AG09309 (cell line): ENCODE results near the gene MAGEA2B.
"Not testable (repeated sequence)": the region's sequence is repeated elsewhere in the genome, so short reads cannot be mapped to it uniquely, and the experiment has no call there.

Experiments used
- DNase-seq: peaks from one replicate; pipeline ENCODE4 v3.0.0-alpha.2; 2010; ENCODE audit warnings: low read depth
- H3K4me3 ChIP-seq: 2 replicates; pipeline ENCODE4 v1.5.1; 2011; ENCODE audit warnings: mild to moderate bottlenecking, low read depth, low read length, moderate library complexity; ENCODE audit not compliant: control insufficient read depth
- TF ChIP-seq, protein P1 (sequence below): IDR thresholded peaks from 2 replicates; pipeline ENCODE4 v1.5.1; 2011; ENCODE audit warnings: mild to moderate bottlenecking, low read depth, low read length, inconsistent platforms; ENCODE audit not compliant: insufficient read depth, control insufficient read depth; ENCODE audit errors: missing control alignments

The MAGEA2B gene, protein sequence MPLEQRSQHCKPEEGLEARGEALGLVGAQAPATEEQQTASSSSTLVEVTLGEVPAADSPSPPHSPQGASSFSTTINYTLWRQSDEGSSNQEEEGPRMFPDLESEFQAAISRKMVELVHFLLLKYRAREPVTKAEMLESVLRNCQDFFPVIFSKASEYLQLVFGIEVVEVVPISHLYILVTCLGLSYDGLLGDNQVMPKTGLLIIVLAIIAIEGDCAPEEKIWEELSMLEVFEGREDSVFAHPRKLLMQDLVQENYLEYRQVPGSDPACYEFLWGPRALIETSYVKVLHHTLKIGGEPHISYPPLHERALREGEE

DNA sequence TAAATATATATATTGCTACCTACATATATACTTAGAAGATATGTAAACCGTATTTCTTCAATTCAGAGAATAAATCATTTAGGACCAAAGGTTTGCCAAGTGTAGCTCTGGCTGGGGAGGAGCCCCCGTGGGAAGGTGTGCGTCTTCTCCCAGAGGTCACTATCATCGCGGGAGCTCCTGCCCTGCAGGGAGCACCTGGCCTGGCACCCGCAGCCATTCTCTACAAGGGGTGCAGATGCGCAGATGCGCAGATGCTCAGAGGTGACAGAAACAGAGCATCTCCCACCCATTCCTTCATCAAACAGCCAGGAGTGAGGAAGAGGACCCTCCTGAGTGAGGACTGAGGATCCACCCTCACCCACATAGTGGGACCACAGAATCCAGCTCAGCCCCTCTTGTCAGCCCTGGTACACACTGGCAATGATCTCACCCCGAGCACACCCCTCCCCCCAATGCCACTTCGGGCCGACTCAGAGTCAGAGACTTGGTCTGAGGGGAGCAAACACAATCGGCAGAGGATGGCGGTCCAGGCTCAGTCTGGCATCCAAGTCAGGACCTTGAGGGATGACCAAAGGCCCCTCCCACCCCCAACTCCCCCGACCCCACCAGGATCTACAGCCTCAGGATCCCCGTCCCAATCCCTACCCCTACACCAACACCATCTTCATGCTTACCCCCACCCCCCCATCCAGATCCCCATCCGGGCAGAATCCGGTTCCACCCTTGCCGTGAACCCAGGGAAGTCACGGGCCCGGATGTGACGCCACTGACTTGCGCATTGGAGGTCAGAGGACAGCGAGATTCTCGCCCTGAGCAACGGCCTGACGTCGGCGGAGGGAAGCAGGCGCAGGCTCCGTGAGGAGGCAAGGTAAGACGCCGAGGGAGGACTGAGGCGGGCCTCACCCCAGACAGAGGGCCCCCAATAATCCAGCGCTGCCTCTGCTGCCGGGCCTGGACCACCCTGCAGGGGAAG, at the start of gene MAGEA2B:
TSS of gene MAGEA2B (plus strand) at position 814 of the 973 bp plus-strand sequence. CDS start 2,479 bp downstream, outside the sequence.
- DNase-seq, H3K4me3 ChIP-seq: not testable (repeated sequence)

DNA sequence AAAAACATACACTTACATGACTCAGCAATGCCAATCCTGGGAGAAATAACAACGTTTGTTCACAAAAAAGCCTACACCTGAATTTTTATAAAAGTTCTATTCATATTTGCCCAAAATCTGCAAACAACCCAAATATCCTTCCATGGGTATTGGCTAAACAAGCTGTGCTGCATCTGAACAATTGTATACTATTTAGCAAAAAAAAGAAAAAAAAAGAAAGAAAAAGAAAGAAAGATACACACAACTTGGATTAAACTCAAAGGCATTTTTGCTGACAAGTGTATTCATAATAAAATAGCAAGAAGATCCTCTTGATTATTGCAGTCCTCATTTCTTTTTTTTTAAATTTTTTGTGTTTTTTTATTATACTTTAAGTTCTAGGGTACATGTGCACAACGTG, 40.3 kb upstream of the MAGEA2B start:
- DNase-seq = no peak
- no peak overlapping the region for H3K4me3 ChIP-seq

DNA sequence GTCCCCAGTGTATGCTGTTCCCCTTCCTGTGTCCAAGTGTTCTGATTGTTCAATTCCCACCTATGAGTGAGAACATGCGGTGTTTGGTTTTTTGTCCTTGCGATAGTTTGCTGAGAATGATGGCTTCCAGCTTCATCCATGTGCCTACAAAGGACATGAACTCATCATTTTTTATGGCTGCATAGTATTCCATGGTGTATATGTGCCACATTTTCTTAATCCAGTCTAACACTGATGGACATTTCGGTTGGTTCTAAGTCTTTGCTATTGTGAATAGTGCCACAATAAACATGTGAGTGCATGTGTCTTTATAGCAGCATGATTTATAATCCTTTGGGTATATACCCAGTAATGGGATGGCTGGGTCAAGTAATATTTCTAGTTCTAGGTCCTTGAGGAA, 39.8 kb upstream of the MAGEA2B start:
- not testable (repeated sequence) for H3K4me3 ChIP-seq, DNase-seq

More for the DNA sequence above, 40.3 kb upstream of the MAGEA2B start:
- TF ChIP-seq, protein P1, sequence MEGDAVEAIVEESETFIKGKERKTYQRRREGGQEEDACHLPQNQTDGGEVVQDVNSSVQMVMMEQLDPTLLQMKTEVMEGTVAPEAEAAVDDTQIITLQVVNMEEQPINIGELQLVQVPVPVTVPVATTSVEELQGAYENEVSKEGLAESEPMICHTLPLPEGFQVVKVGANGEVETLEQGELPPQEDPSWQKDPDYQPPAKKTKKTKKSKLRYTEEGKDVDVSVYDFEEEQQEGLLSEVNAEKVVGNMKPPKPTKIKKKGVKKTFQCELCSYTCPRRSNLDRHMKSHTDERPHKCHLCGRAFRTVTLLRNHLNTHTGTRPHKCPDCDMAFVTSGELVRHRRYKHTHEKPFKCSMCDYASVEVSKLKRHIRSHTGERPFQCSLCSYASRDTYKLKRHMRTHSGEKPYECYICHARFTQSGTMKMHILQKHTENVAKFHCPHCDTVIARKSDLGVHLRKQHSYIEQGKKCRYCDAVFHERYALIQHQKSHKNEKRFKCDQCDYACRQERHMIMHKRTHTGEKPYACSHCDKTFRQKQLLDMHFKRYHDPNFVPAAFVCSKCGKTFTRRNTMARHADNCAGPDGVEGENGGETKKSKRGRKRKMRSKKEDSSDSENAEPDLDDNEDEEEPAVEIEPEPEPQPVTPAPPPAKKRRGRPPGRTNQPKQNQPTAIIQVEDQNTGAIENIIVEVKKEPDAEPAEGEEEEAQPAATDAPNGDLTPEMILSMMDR = no peak

DNA sequence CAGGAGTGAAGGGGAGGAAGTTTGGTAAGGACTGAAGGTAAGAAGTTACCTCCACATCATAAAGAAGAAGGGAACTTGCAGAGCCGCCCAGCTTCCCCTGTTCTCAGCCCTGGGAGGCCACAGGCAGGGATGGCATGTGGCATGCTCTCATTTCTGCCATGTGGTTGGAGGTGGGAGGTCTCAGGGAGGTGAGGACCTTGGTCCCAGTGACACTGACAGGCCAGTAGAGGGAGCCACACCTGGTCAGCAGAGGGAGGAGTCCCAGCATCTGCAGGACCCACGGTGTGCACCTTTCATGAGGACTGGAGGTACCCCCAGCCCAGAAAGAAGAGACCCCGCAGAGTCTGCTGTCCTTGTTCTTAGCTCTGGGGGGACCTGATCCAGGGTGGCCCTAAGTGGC, 33.4 kb upstream of the MAGEA2B start:
- not testable (repeated sequence) for DNase-seq

DNA sequence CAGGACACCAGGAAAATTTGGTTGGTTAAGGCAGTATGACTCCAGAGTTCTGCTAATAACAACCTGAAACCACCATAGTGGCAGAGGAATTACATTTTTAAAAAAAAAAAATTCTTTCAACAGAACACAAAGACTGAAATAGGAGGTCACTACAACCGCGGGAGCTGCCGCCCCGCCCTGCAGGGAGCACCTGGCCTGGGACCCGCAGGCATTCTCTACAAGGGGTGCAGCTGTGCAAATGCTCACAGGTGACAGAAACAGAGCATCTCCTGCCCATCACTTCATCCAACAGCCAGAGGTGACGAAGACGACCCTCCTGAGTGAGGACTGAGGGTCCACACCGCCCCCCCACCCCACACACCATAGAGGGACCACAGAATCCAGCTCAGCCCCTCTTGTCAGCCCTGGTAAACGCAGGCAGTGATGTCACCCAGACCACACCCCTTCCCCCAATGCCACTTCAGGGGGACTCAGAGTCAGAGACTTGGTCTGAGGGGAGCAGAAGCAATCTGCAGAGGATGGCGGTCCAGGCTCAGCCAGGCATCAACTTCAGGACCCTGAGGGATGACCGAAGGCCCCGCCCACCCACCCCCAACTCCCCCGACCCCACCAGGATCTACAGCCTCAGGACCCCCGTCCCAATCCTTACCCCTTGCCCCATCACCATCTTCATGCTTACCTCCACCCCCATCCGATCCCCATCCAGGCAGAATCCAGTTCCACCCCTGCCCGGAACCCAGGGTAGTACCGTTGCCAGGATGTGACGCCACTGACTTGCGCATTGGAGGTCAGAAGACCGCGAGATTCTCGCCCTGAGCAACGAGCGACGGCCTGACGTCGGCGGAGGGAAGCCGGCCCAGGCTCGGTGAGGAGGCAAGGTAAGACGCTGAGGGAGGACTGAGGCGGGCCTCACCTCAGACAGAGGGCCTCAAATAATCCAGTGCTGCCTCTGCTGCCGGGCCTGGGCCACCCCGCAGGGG, 16.2 kb upstream of the MAGEA2B start, which contains the start of gene MAGEA3:
TSS of gene MAGEA3 (plus strand) at position 843 of the 980 bp plus-strand sequence. CDS start 2,039 bp downstream, outside the sequence.
- H3K4me3 ChIP-seq, DNase-seq: not testable (repeated sequence)

More for the DNA sequence above, 33.4 kb upstream of the MAGEA2B start:
- not testable (repeated sequence) for H3K4me3 ChIP-seq

DNA sequence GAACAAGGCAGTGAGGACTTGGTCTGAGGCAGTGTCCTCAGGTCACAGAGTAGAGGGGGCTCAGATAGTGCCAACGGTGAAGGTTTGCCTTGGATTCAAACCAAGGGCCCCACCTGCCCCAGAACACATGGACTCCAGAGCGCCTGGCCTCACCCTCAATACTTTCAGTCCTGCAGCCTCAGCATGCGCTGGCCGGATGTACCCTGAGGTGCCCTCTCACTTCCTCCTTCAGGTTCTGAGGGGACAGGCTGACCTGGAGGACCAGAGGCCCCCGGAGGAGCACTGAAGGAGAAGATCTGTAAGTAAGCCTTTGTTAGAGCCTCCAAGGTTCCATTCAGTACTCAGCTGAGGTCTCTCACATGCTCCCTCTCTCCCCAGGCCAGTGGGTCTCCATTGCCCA, 14.0 kb upstream of the MAGEA2B start:
- H3K4me3 ChIP-seq, DNase-seq: not testable (repeated sequence)

DNA sequence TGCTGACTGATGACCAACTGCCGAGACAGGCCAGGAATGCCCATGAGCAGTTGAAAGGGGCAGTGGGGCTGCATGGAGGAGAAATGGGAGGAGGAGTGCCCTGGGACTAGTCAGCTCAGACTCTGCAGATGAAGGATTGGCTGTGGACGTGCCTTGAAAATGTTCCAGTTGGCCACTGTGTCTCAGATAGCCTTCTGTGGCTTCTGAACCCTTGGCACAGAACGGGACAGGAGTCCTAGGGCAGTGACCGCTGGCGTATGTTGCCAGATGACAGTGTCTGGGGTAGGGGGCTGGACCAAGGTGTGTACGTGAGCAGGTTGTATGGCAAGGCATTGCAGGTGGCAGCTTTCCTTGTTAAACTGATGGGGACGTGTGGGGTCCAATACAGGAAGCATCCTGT, 7.9 kb upstream of the MAGEA2B start:
- not testable (repeated sequence) for DNase-seq, H3K4me3 ChIP-seq

DNA sequence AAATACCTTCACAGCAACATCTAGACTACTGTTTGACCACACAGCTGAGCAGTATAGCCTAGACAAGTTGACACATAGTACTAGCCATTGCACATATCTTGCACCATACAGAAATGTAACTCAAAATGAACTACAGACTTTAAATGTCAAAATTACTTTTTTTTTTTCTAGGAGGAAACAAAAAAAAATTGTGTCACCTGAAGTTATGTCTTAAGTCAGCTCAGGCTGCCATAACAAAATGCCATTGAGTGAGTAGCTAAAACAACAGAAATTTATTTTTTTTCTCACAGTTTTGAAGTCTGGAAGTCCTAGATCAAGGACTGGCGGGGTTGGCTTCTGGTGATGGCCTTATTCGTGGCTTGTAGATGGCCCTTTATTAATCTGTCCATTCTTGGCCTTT, 5.3 kb upstream of the MAGEA2B start, which contains the start of gene CSAG2:
TSS of gene CSAG2 (minus strand) at position 101 of the 400 bp plus-strand sequence. CDS start 161 bp downstream, outside the sequence.
- H3K4me3 ChIP-seq, DNase-seq: not testable (repeated sequence)

DNA sequence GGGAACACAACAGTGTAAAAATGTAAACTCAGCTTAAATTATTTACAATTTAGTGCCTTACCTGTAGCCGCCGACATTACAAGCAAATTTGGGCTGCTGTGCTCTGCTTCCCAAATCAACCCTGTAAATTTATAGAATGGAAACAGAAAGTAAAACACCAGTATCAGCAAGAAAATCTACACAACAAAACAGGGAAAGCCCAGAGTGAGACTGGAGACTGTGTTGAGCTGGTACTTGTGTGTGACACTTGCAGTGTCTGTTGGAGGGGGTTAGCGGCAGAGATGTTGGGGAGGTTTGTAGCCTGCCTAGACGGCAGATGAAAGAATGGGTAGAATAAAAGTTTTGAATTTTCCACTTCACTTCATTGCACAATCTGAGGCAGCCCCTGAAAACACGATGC, 1.2 kb upstream of the MAGEA2B start:
- not testable (repeated sequence) for DNase-seq, H3K4me3 ChIP-seq

DNA sequence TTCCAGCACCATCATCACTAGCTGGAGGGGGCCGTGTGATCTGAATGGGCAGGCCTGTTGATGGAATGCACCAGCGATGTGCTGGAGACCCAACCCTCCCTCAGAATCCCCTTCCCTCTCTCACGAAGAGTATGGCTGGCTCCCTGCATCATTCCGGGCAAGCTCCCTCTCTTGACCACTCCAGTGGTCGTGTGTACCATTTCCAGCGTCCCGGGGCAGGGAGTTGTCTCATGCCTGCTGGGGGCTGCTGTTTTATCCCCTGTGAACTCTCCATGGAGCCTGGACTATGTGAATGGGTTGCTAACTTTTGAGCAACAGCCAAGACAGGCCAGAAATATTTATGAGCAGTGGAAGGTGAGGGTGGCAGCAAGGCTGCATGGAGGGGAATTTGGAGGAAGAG, 11.0 kb downstream of the MAGEA2B start:
- DNase-seq = no peak
- TF ChIP-seq, protein P1 = no peak
- H3K4me3 ChIP-seq = no peak overlapping the region
